Mesothelial cell of epicardium (in vitro differentiated cells): Measurements from ENCODE around the gene SKAP1. TPM values are rescaled to one million over a fixed set of nuclear protein-coding genes. Genes with fewer than 3 reads are reported as not detected.

Source experiments
- DNase-seq, 2 experiments: peaks; one replicate each; pipeline ENCODE4 v3.0.0; 2021; ENCODE audit warnings: low spot score in 2 of 2; ENCODE audit not compliant: unreplicated experiment in 2 of 2
- H3K27ac Mint-ChIP-seq: 2 replicates; pipeline ENCODE4 v1.8.0; 2021; ENCODE audit warnings: mixed read lengths
- H3K27me3 Mint-ChIP-seq: 2 replicates; pipeline ENCODE4 v1.8.0; 2021; ENCODE audit warnings: low read depth, mixed read lengths
- H3K36me3 Mint-ChIP-seq: 2 replicates; pipeline ENCODE4 v1.8.0; 2021; ENCODE audit warnings: mixed read lengths
- H3K4me1 Mint-ChIP-seq: 2 replicates; pipeline ENCODE4 v1.8.0; 2021; ENCODE audit warnings: mixed read lengths
- H3K4me3 Mint-ChIP-seq: 2 replicates; pipeline ENCODE4 v1.8.0; 2021; ENCODE audit warnings: mild to moderate bottlenecking, moderate library complexity, mixed read lengths
- H3K9me3 Mint-ChIP-seq: 2 replicates; pipeline ENCODE4 v1.8.0; 2021; ENCODE audit warnings: mixed read lengths
- CTCF ChIP-seq: fragments of 200-600 bp; sonication (generic); IDR thresholded peaks from one replicate; pipeline ENCODE4 v1.5.0; 2021; ENCODE audit warnings: antibody characterized with exemption; ENCODE audit not compliant: unreplicated experiment
- total RNA-seq: library from RNA; stranded (reverse); gene quantifications from 3 replicates; pipeline ENCODE4 v1.2.1, GENCODE V29; 2021

The SKAP1 gene
- total RNA-seq, 1 donor from 2014 or later: 3.4 TPM

- H3K9me3 Mint-ChIP-seq: no peaks in the 10 kb centered on the region
- peak overlapping the region; percentile 56 for H3K27ac Mint-ChIP-seq
- peak overlapping the region; percentile 33 for H3K4me3 Mint-ChIP-seq
- no peaks in the 10 kb centered on the region for H3K27me3 Mint-ChIP-seq
- H3K36me3 Mint-ChIP-seq: no peaks in the 10 kb centered on the region
- DNase-seq: no peak
- TF ChIP-seq CTCF: no peak
- H3K4me1 Mint-ChIP-seq: peaks cover 63% of the 10 kb centered on the region
Measured at GRCh38 chr17:48155889-48156611, 274.0 kb downstream of the SKAP1 start.

- Mint-ChIP-seq H3K27me3 (peaks cover 3% of the 10 kb centered on the region), H3K9me3 (no peaks in the 10 kb centered on the region), H3K4me1 (peaks cover 65% of the 10 kb centered on the region), H3K36me3 (no peaks in the 10 kb centered on the region), H3K4me3 (no peak overlapping the region), H3K27ac (peak overlapping the region; percentile 90)
- no peak for TF ChIP-seq CTCF
- DNase-seq: peak in 1 of 2 experiments; percentile 57
Measured at GRCh38 chr17:48153691-48154358, 276.2 kb downstream of the SKAP1 start.

- H3K9me3 Mint-ChIP-seq: no peaks in the 10 kb centered on the region
- peaks cover 3% of the 10 kb centered on the region for H3K27me3 Mint-ChIP-seq
- no peak for TF ChIP-seq CTCF
Measured at GRCh38 chr17:48152289-48152688, 277.7 kb downstream of the SKAP1 start.

GRCh38 chr17:48151220-48151619 is 278.8 kb downstream of the SKAP1 start:
- no peak for DNase-seq
- no peaks in the 10 kb centered on the region for H3K9me3 Mint-ChIP-seq
- peaks cover 3% of the 10 kb centered on the region for H3K27me3 Mint-ChIP-seq
- H3K4me3 Mint-ChIP-seq: no peak overlapping the region
- peak overlapping the region; percentile 92 for H3K27ac Mint-ChIP-seq
- H3K4me1 Mint-ChIP-seq: peaks cover 80% of the 10 kb centered on the region
- no peak for TF ChIP-seq CTCF
- H3K36me3 Mint-ChIP-seq: no peaks in the 10 kb centered on the region

More at GRCh38 chr17:48152289-48152688, 277.7 kb downstream of the SKAP1 start:
- DNase-seq: no peak
- H3K36me3 Mint-ChIP-seq: no peaks in the 10 kb centered on the region
- H3K27ac Mint-ChIP-seq: peak overlapping the region; percentile 39
- peaks cover 80% of the 10 kb centered on the region for H3K4me1 Mint-ChIP-seq
- no peak overlapping the region for H3K4me3 Mint-ChIP-seq

GRCh38 chr17:48150597-48151001 is 279.4 kb downstream of the SKAP1 start:
- TF ChIP-seq CTCF: no peak
- no peaks in the 10 kb centered on the region for H3K36me3 Mint-ChIP-seq
- H3K27me3 Mint-ChIP-seq: peaks cover 3% of the 10 kb centered on the region
- H3K9me3 Mint-ChIP-seq: no peaks in the 10 kb centered on the region
- no peak overlapping the region for H3K4me3 Mint-ChIP-seq
- no peak for DNase-seq
- H3K4me1 Mint-ChIP-seq: peaks cover 75% of the 10 kb centered on the region
- H3K27ac Mint-ChIP-seq: peak overlapping the region; percentile 92
